AG09309 (cell line): ENCODE data around the gene DYNLRB2.

Experiments
- DNase-seq: peaks from one replicate; pipeline ENCODE4 v3.0.0-alpha.2; 2010; ENCODE audit warnings: low read depth
- H3K4me3 ChIP-seq: 2 replicates; pipeline ENCODE4 v1.5.1; 2011; ENCODE audit warnings: mild to moderate bottlenecking, low read depth, low read length, moderate library complexity; ENCODE audit not compliant: control insufficient read depth
- TF ChIP-seq, protein P1 (sequence below): IDR thresholded peaks from 2 replicates; pipeline ENCODE4 v1.5.1; 2011; ENCODE audit warnings: mild to moderate bottlenecking, low read depth, low read length, inconsistent platforms; ENCODE audit not compliant: insufficient read depth, control insufficient read depth; ENCODE audit errors: missing control alignments

The DYNLRB2 gene

GRCh38 chr16:80511824-80512592 is 28.8 kb upstream of the DYNLRB2 start:
- DNase-seq, result no peak
- TF ChIP-seq, protein P1, sequence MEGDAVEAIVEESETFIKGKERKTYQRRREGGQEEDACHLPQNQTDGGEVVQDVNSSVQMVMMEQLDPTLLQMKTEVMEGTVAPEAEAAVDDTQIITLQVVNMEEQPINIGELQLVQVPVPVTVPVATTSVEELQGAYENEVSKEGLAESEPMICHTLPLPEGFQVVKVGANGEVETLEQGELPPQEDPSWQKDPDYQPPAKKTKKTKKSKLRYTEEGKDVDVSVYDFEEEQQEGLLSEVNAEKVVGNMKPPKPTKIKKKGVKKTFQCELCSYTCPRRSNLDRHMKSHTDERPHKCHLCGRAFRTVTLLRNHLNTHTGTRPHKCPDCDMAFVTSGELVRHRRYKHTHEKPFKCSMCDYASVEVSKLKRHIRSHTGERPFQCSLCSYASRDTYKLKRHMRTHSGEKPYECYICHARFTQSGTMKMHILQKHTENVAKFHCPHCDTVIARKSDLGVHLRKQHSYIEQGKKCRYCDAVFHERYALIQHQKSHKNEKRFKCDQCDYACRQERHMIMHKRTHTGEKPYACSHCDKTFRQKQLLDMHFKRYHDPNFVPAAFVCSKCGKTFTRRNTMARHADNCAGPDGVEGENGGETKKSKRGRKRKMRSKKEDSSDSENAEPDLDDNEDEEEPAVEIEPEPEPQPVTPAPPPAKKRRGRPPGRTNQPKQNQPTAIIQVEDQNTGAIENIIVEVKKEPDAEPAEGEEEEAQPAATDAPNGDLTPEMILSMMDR, result no peak
- no peak overlapping the region for H3K4me3 ChIP-seq

GRCh38 chr16:80512593-80512853 is 28.3 kb upstream of the DYNLRB2 start:
- TF ChIP-seq, protein P1, result no peak
- no peak for DNase-seq
- H3K4me3 ChIP-seq, result no peak overlapping the region

DNA sequence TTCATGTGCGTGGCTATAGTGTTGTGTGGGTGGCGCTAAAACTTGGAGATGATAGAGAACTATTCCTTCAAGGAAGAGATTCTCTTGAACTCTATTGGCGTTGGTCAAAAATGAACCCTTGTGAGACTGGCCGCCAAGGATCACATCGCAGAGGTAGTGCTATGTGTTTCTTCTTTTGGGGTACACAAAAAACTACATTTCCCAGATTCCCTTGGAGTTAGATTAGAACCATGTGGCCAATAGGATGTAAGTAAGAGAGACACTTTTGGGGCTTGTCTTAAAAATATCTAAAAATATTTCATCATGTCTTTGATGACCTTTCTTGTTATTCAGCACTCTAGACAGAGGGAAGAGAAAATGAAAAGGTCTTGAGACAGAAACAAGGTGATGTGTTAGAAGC is 25.4 kb upstream of the DYNLRB2 start:
- no peak overlapping the region for H3K4me3 ChIP-seq
- TF ChIP-seq, protein P1, result no peak
- DNase-seq, result no peak

DNA sequence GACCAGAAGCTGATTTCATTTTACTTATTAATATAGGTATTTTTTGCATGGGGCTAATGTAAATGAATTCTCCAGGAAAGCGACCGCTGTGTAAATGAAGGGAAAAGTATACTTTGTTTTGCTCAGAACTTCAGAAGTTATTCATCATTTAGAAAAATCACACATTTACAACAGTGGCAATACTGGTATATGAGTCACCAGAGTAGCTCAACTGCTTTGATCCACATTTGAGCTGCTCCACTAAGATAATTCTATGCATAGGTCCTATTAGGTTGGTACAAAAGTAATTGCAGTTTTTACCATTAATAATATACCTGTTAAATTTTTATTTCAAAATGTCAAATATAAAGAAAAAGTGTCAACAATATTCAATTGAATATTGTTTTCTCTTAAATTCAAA is 22.9 kb upstream of the DYNLRB2 start:
- TF ChIP-seq, protein P1, result no peak
- no peak overlapping the region for H3K4me3 ChIP-seq
- DNase-seq, result no peak

DNA sequence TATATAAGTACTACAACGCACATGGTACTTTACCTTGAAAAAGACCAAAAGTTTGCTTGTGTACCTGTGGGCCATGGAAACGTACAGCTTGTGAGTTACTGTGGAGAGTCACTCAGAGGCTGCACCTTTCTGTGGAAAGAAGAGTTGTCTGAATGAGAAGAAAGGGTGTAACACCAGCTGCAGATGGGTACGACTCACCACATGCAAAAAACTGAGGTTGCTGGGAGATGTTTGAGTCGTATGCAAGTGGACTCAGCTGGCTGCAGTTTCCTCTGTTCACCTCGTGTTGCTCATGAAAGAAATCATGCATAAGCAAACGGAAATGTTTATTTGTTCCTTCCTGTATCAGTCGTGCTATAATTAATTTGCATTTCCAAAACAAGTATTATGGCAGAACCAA is 22.4 kb upstream of the DYNLRB2 start:
- no peak for DNase-seq
- TF ChIP-seq, protein P1, result no peak
- H3K4me3 ChIP-seq, result no peak overlapping the region

DNA sequence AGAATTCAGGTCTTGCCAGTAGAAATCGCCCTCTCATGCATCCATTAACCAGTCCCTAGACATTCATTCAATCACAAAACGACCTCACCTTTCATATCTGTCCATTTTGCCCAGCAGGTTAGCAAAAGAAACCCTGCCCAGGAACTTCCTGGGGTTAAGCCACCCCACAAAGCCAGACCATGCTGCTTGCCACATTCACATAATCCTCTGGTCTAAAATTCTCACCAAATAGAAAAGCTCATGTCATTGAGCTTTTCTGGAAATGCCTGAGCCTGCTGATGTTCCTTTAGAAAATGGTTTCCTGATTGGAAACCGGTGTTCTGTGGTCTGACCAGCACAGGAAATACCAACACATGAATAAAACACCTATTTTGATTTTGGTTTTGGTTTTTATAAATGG is 21.6 kb upstream of the DYNLRB2 start:
- no peak overlapping the region for H3K4me3 ChIP-seq
- TF ChIP-seq, protein P1, result no peak
- DNase-seq, result no peak

DNA sequence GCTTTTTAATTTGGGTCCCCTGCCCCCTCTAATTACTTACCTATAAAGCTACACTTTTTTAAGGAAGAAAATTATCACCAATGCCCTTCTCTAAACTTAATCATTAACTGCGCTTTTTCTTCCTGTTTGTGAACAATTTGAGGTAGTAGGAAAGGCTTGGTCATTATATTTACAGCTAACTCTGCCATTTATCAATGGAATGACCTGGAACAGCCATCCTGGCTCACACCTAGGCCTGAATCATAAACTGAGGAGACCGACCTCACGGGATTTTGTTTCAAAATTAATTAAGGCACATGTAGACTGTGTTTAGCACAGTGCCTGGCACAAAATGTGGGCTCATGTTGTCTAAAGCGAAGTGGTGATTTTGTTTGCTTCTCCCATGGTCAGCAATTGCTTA is 15.4 kb upstream of the DYNLRB2 start:
- no peak for DNase-seq
- TF ChIP-seq, protein P1, result no peak
- no peak overlapping the region for H3K4me3 ChIP-seq
